A673 (cell line): ENCODE data around the gene PNPLA2. TPM values are rescaled to one million over a fixed set of nuclear protein-coding genes. Genes with fewer than 3 reads are reported as not detected.

Experiments
- BruUV-seq: library from RNA; stranded (reverse); fragments of 400-500 nt; replicated peaks from 2 replicates; lab custom pipeline; 2021; lab: Mats Ljungman, UMichigan
- CTCF ChIA-PET: fragments of 300-600 bp; sonication (Branson Sonifier 250); formaldehyde crosslinking; loops from one replicate; lab custom pipeline; 2022; ENCODE audit warnings: antibody characterized with exemption; lab: Charles Lee
- POLR2A ChIA-PET: fragments of 300-600 bp; sonication (Branson Sonifier 250); formaldehyde crosslinking; loops from one replicate; lab custom pipeline; 2022; ENCODE audit warnings: antibody characterized with exemption; ENCODE audit not compliant: low non-redundant PET; lab: Charles Lee
- DNase-seq: peaks from one replicate; pipeline ENCODE4 v3.0.0-alpha.2; 2015; ENCODE audit warnings: low spot score
- H3K27ac ChIP-seq: fragments of 200-600 bp; sonication (generic); 2 replicates; pipeline ENCODE4 v1.5.1; 2016; ENCODE audit warnings: mixed run types, low read depth, mild to moderate bottlenecking, mixed read lengths, antibody characterized with exemption, low read length; ENCODE audit not compliant: poor library complexity, severe bottlenecking
- H3K27me3 ChIP-seq: fragments of 200-600 bp; sonication (generic); replicated peaks from 2 replicates; pipeline ENCODE4 v1.6.1; 2017; ENCODE audit warnings: mixed run types, low read depth, mild to moderate bottlenecking, mixed read lengths, antibody characterized with exemption, low read length; ENCODE audit not compliant: insufficient read depth, poor library complexity
- H3K36me3 ChIP-seq: fragments of 200-600 bp; sonication (generic); 2 replicates; pipeline ENCODE4 v1.6.1; 2016; ENCODE audit warnings: mixed run types, mild to moderate bottlenecking, mixed read lengths, antibody characterized with exemption, low read length; ENCODE audit not compliant: insufficient read depth, poor library complexity, severe bottlenecking
- H3K4me1 ChIP-seq: fragments of 200-600 bp; sonication (generic); 2 replicates; pipeline ENCODE4 v1.6.1; 2017; ENCODE audit warnings: mixed run types, mild to moderate bottlenecking, mixed read lengths, antibody characterized with exemption, low read length; ENCODE audit not compliant: insufficient read depth, poor library complexity, severe bottlenecking
- H3K4me3 ChIP-seq: fragments of 200-600 bp; sonication (generic); 2 replicates; pipeline ENCODE4 v1.5.1; 2016; ENCODE audit warnings: low read depth, mixed run types, mild to moderate bottlenecking, mixed read lengths, low read length; ENCODE audit not compliant: poor library complexity, severe bottlenecking
- H3K9me3 ChIP-seq: fragments of 200-600 bp; sonication (generic); 2 replicates; pipeline ENCODE4 v1.6.1; 2016; ENCODE audit warnings: mixed run types, low read depth, mild to moderate bottlenecking, mixed read lengths, antibody characterized with exemption, low read length; ENCODE audit not compliant: poor library complexity, severe bottlenecking
- CTCF ChIP-seq: fragments of 300-800, 200-600 bp; sonication (generic); conservative IDR thresholded peaks from 2 replicates; pipeline ENCODE4 v1.5.1; 2017; ENCODE audit warnings: low read depth, mild to moderate bottlenecking, antibody characterized with exemption, low read length, moderate library complexity, mixed read lengths
- EZH2 ChIP-seq: fragments of 200-600 bp; sonication (generic); IDR thresholded peaks from 2 replicates; pipeline ENCODE4 v1.6.1; 2017; ENCODE audit warnings: borderline replicate concordance, low read depth, mild to moderate bottlenecking, mixed read lengths, antibody characterized with exemption, low read length; ENCODE audit not compliant: poor library complexity, severe bottlenecking
- intact Hi-C: fragments of 100-400 bp; cut with micrococcal nuclease; formaldehyde crosslinking; loops from one replicate; pipeline ENCODE4 v1.10.0; 2022; ENCODE audit not compliant: unreplicated experiment
- total RNA-seq: library from RNA; stranded (reverse); gene quantifications from 2 replicates; pipeline ENCODE4 v1.2.3, GENCODE V29; 2021

PNPLA2 gene
- total RNA-seq, 1 experiment from 2014 or later: 45.4 TPM

DNA sequence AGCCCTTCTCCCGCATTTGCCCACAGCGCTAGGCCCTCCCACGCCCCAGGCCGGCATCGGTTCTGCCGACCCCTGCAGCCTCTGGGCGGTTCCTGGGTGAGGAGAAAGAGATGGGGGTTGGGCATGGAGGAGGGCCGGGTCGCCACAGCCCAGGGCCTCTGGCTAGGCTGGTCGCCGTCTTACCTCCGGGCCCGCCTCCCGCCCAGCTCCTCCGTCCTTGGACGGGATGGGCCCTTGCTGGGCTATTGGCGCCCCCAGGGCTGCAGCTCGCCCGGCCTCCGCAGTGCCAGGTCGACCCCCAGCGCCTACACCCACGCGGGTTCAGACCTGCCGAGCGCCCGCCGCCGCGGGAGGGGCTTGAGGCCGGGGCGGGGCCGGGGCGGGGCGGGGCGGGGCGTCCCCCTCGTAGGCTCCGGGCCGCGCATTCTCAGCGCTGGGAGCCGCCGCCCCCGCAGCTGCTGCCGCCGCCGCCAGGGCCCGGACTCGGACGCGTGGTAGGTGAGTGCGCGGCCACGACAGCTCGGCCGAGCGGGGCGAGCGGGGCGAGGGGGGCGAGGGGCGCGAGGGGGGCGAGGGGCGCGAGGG lies 13.9 kb downstream of the PNPLA2 start, which contains the start of gene CD151:
Gene CD151 (plus strand): TSS at position 424 of the 585 bp plus-strand sequence. CDS start 3,118 bp downstream, outside the sequence.
- no peaks in the 10 kb centered on the region for H3K27me3 ChIP-seq
- CTCF ChIA-PET: no interaction called here
- peaks cover 21% of the 10 kb centered on the region for H3K4me1 ChIP-seq
- H3K27ac ChIP-seq: peak within 1 kb of the TSS; percentile 75
- DNase-seq: peak; percentile 70
- H3K36me3 ChIP-seq: peaks cover 14% of the 10 kb centered on the region
- TF ChIP-seq CTCF (no peak), EZH2 (no peak)
- intact Hi-C loops: no loop called here
- POLR2A ChIA-PET: no interaction called here
- H3K9me3 ChIP-seq: no peaks in the 10 kb centered on the region
- no TSS peak for BruUV-seq
- H3K4me3 ChIP-seq: peak within 1 kb of the TSS; percentile 69

DNA sequence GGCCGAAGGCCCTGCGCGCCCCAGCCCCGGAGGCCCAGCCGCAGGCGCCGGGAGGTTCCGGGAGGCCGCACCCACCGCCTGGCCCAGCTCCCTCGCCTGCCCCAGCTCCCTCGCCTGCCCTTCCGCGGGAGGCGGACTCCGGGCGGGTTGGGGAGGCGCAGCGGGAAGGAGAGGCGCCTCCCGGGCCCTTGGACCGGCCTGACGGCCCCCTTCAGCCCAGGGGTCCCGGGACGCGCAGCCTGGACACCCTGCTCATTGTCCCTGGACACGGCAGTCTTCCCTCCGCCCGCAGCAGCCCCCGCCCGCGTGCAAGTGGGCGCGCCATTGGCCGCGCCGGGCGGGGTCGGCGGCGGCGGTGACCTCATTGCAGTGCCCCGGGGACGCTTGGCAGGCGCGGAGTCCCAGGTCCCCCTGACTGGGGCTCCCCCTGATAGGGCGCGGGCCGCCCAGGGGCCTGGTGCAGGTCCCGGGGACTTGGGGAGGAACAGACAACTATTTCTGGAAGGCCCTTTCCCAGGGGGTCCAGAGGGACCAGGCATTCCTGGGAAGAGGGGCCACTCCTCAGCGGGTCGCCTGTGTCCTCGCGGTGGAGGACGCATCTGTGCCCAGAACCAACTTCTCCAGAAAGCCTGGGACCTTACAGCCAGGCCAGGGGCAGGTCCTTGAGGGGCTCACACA lies 14.5 kb downstream of the PNPLA2 start:
- H3K4me1 ChIP-seq: peaks cover 15% of the 10 kb centered on the region
- no TSS peak for BruUV-seq
- TF ChIP-seq EZH2: no peak
- no peak for TF ChIP-seq CTCF
- no peaks in the 10 kb centered on the region for H3K27me3 ChIP-seq
- H3K27ac ChIP-seq: peak overlapping the region; percentile 75
- H3K4me3 ChIP-seq: peak overlapping the region; percentile 69
- DNase-seq: peak; percentile 45
- H3K36me3 ChIP-seq: peaks cover 17% of the 10 kb centered on the region
- intact Hi-C loops: no loop called here
- ChIA-PET CTCF (no interaction called here), POLR2A (no interaction called here)
- H3K9me3 ChIP-seq: no peaks in the 10 kb centered on the region

GRCh38 chr11:833849-834311 lies 15.2 kb downstream of the PNPLA2 start:
- peak overlapping the region; percentile 69 for H3K4me3 ChIP-seq
- H3K9me3 ChIP-seq: no peaks in the 10 kb centered on the region
- ChIA-PET CTCF (no interaction called here), POLR2A (no interaction called here)
- no TSS peak for BruUV-seq
- TF ChIP-seq CTCF (no peak), EZH2 (no peak)
- peaks cover 17% of the 10 kb centered on the region for H3K36me3 ChIP-seq
- no peaks in the 10 kb centered on the region for H3K27me3 ChIP-seq
- intact Hi-C loops: no loop called here
- H3K4me1 ChIP-seq: peaks cover 15% of the 10 kb centered on the region
- no peak overlapping the region for H3K27ac ChIP-seq
- no peak for DNase-seq
